ENCODE measurements around the gene ZDHHC23. TPM values are rescaled to one million over a fixed set of nuclear protein-coding genes. Genes with fewer than 3 reads are reported as not detected.
A peak's percentile ranks its signal among the peaks of the same experiment; 100 is the strongest.

Gene ZDHHC23
- total RNA-seq, 1 donor from 2014 or later, result 15.0 TPM

GRCh38 chr3:113912552-113913236 lies 35.1 kb upstream of the ZDHHC23 start:
- no peaks in the 10 kb centered on the region for H3K27me3 ChIP-seq
- H3K4me1 ChIP-seq, result no peaks in the 10 kb centered on the region
- TF ChIP-seq CTCF (IDR thresholded peaks at IDR 0.05), result peak; percentile 57
- no peak for DNase-seq
- peak; percentile 98 for ATAC-seq
- no peak overlapping the region for H3K27ac ChIP-seq
- H3K9me3 ChIP-seq, result no peaks in the 10 kb centered on the region
- intact Hi-C loops (cut with DNase I), result no loop called here
- H3K4me3 ChIP-seq, result no peak overlapping the region
- no peaks in the 10 kb centered on the region for H3K36me3 ChIP-seq

GRCh38 chr3:113914646-113915045 lies 33.2 kb upstream of the ZDHHC23 start:
- Histone ChIP-seq H3K9me3 (no peaks in the 10 kb centered on the region), H3K27ac (no peak overlapping the region), H3K4me1 (no peaks in the 10 kb centered on the region), H3K4me3 (no peak overlapping the region), H3K27me3 (no peaks in the 10 kb centered on the region), H3K36me3 (no peaks in the 10 kb centered on the region)
- intact Hi-C loops (cut with DNase I), result no loop called here
- no peak for DNase-seq
- no peak for TF ChIP-seq CTCF (IDR thresholded peaks at IDR 0.05)
- no peak for ATAC-seq

- TF ChIP-seq CTCF (IDR thresholded peaks at IDR 0.05), result no peak
- no peak for DNase-seq
- intact Hi-C loops (cut with DNase I), result no loop called here
- no peaks in the 10 kb centered on the region for H3K4me1 ChIP-seq
- H3K27me3 ChIP-seq, result no peaks in the 10 kb centered on the region
- H3K27ac ChIP-seq, result no peak overlapping the region
- peaks cover 6% of the 10 kb centered on the region for H3K9me3 ChIP-seq
- no peak overlapping the region for H3K4me3 ChIP-seq
- no peak for ATAC-seq
- no peaks in the 10 kb centered on the region for H3K36me3 ChIP-seq
These were observed 20.3 kb upstream of the ZDHHC23 start for GRCh38 chr3:113927556-113927955.

- Histone ChIP-seq H3K4me1 (no peaks in the 10 kb centered on the region), H3K4me3 (peak overlapping the region; percentile 80), H3K36me3 (no peaks in the 10 kb centered on the region), H3K27ac (peak overlapping the region; percentile 65), H3K9me3 (no peaks in the 10 kb centered on the region), H3K27me3 (no peaks in the 10 kb centered on the region)
- intact Hi-C loops (cut with DNase I), result no loop called here
- no peak for TF ChIP-seq CTCF (IDR thresholded peaks at IDR 0.05)
- no peak for DNase-seq
- no peak for ATAC-seq
These were observed 982 bp upstream of the ZDHHC23 start for GRCh38 chr3:113946831-113947230.

GRCh38 chr3:113948015-113948917 lies 453 bp downstream of the ZDHHC23 start:
- no peaks in the 10 kb centered on the region for H3K27me3 ChIP-seq
- no peaks in the 10 kb centered on the region for H3K9me3 ChIP-seq
- H3K4me1 ChIP-seq, result no peaks in the 10 kb centered on the region
- H3K4me3 ChIP-seq, result peak overlapping the region; percentile 80
- H3K27ac ChIP-seq, result peak overlapping the region; percentile 53
- H3K36me3 ChIP-seq, result no peaks in the 10 kb centered on the region
- TF ChIP-seq CTCF (IDR thresholded peaks at IDR 0.05), result no peak
- ATAC-seq, result peak; percentile 63
- intact Hi-C loops (cut with DNase I), result no loop called here
- peak; percentile 79 for DNase-seq
